HepG2 (cell line): Measurements from ENCODE around the gene CALCA. TPM values are rescaled to one million over a fixed set of nuclear protein-coding genes. Genes with fewer than 3 reads are reported as not detected.

ENCODE experiments used
- ATF1 ChIP-seq: IDR thresholded peaks from 2 replicates; pipeline ENCODE4 v1.6.1; 2016; ENCODE audit warnings: mild to moderate bottlenecking, control low read depth
- EZH2 ChIP-seq: conservative IDR thresholded peaks from 2 replicates; pipeline ENCODE4 v1.6.1; 2012; ENCODE audit warnings: mild to moderate bottlenecking, low read depth, low read length, moderate library complexity
- JUN ChIP-seq: sonication (generic); formaldehyde crosslinking; IDR thresholded peaks from 2 replicates; pipeline ENCODE4 v1.4.0; 2020; ENCODE audit warnings: mild to moderate bottlenecking, missing genetic modification reagents
- KAT7 ChIP-seq: IDR thresholded peaks from 2 replicates; pipeline ENCODE4 v1.6.1; 2018; ENCODE audit warnings: borderline replicate concordance, missing compliant biosample characterization
- NR2F1 ChIP-seq, 2 experiments: fragments of 450-650 bp in 1 of 2; formaldehyde crosslinking in 1 of 2; IDR thresholded peaks; 2 replicates each; pipeline versions ENCODE4 v1.5.0 to v1.6.1; 2016 to 2020; ENCODE audit warnings: mild to moderate bottlenecking in 1 of 2, missing compliant biosample characterization in 1 of 2, missing genetic modification reagents in 1 of 2, moderate library complexity in 1 of 2
- PAX8 ChIP-seq: sonication (generic); formaldehyde crosslinking; IDR thresholded peaks from 2 replicates; pipeline ENCODE4 v1.8.0; 2022; ENCODE audit warnings: mild to moderate bottlenecking, missing genetic modification reagents, borderline replicate concordance
- POLR2AphosphoS2 ChIP-seq: IDR thresholded peaks from 2 replicates; pipeline ENCODE4 v1.6.1; 2011; ENCODE audit warnings: low read depth, low read length, improper control_type of control experiment
- STAG1 ChIP-seq: sonication (generic); formaldehyde crosslinking; IDR thresholded peaks from 2 replicates; pipeline ENCODE4 v1.4.0; 2020; ENCODE audit warnings: missing genetic modification reagents
- TBX3 ChIP-seq: fragments of 450-650 bp; IDR thresholded peaks from 2 replicates; pipeline ENCODE4 v1.6.1; 2017; ENCODE audit warnings: antibody characterized with exemption, mild to moderate bottlenecking, inconsistent platforms, borderline replicate concordance
- TOE1 ChIP-seq: sonication (generic); formaldehyde crosslinking; IDR thresholded peaks from 2 replicates; pipeline ENCODE4 v1.4.0; 2020; ENCODE audit warnings: mild to moderate bottlenecking, missing genetic modification reagents
- ZBTB43 ChIP-seq: sonication (generic); formaldehyde crosslinking; conservative IDR thresholded peaks from 2 replicates; pipeline ENCODE4 v1.4.0; 2020; ENCODE audit warnings: missing genetic modification reagents
- ZFYVE20 ChIP-seq: sonication (generic); formaldehyde crosslinking; IDR thresholded peaks from 2 replicates; pipeline ENCODE4 v1.8.0; 2023; ENCODE audit warnings: low read depth, mild to moderate bottlenecking, moderate library complexity, missing genetic modification reagents, borderline replicate concordance
- ZNF142 ChIP-seq: sonication (generic); formaldehyde crosslinking; IDR thresholded peaks from 2 replicates; pipeline ENCODE4 v1.4.0; 2020; ENCODE audit warnings: missing genetic modification reagents
- ZNF546 ChIP-seq: sonication (generic); formaldehyde crosslinking; conservative IDR thresholded peaks from 2 replicates; pipeline ENCODE4 v1.8.1; 2023; ENCODE audit warnings: mild to moderate bottlenecking, missing genetic modification reagents
- ZNF607 ChIP-seq: sonication (generic); formaldehyde crosslinking; IDR thresholded peaks from 2 replicates; pipeline ENCODE4 v1.5.1; 2020; ENCODE audit warnings: missing genetic modification reagents, mild to moderate bottlenecking, borderline replicate concordance
- ZNF615 ChIP-seq: sonication (generic); formaldehyde crosslinking; IDR thresholded peaks from 2 replicates; pipeline ENCODE4 v1.5.0; 2020; ENCODE audit warnings: mild to moderate bottlenecking, missing genetic modification reagents, borderline replicate concordance
- ZNF670 ChIP-seq: sonication (generic); formaldehyde crosslinking; IDR thresholded peaks from 2 replicates; pipeline ENCODE4 v1.8.0; 2022; ENCODE audit warnings: mild to moderate bottlenecking, missing genetic modification reagents, borderline replicate concordance
- polyA plus RNA-seq, 8 experiments: library from polyadenylated mRNA; depleted of rRNA in 3 of 8; stranded (reverse) in 7 of 8; unstranded in 1 of 8; fragments of >200 nt; fragmentation: Illumina TruSeq in 4 of 8; extraction: Trizol in 4 of 8; gene quantifications; 2 replicates each; pipeline versions ENCODE4 v1.2.1 to v1.2.3, GENCODE V29; 2011 to 2016; ENCODE audit warnings: low read depth in 4 of 8, missing spikeins in 1 of 8, mixed read lengths in 1 of 8; ENCODE audit not compliant: insufficient read depth in 1 of 8
- total RNA-seq, 5 experiments: library from RNA; depleted of rRNA; stranded (reverse); fragments of >200 nt; fragmentation: Illumina TruSeq; extraction: Trizol; gene quantifications; 2 replicates each; pipeline ENCODE4 v1.2.3, GENCODE V29; 2016; ENCODE audit warnings: low read depth in 1 of 5
- TF ChIP-seq, protein P1 (sequence below): sonication (generic); formaldehyde crosslinking; IDR thresholded peaks from 2 replicates; pipeline ENCODE4 v1.5.0; 2020; ENCODE audit warnings: missing genetic modification reagents
- TF ChIP-seq, protein P2 (sequence below): sonication (generic); formaldehyde crosslinking; IDR thresholded peaks from 2 replicates; pipeline ENCODE4 v1.5.1; 2020; ENCODE audit warnings: missing genetic modification reagents, mild to moderate bottlenecking, borderline replicate concordance

Gene CALCA
- total and polyA plus RNA-seq, 2 of the 13 experiments (the other 11 are each of a cell fraction or from before 2014, with no cell fraction given) = not detected

DNA sequence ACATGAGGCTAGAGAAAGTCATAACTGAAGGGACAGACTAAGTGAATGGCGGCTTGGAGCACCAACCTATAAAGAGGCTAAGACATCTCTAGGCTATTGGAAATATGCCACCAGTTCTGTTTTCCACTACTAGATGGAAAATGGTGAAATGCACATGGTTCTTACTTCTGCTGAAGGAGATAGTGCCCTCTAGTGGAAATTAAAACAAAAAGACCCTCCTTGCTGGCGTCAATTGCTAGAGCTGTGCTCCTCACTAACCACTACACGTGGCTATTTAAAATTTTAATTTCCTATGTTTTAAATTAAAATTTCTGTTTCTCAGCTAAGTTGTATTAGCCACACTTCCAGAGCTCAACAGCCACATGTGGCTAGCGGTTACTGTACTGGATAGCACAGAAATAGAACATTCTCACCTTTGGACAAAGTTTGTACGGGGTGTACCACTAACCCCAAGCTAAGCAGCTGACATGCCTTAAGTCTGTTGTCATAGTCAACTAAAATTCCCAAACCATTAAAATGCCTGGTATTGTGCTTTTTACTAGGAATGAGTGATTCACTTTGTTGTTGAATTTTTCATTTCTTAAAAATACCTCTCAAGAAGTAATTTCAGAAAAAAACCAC, 34.1 kb upstream of the CALCA start (continued):
- TF ChIP-seq ZBTB43 (CRISPR knock-in tag) = no peak
- TF ChIP-seq ZNF607 (CRISPR knock-in tag) = no peak
- TF ChIP-seq PAX8 (CRISPR knock-in tag) = no peak
- TF ChIP-seq ZNF670 (CRISPR knock-in tag) = no peak
- no peak for TF ChIP-seq ZFYVE20 (CRISPR knock-in tag)
- no peak for TF ChIP-seq ZNF615 (CRISPR knock-in tag)
- no peak for TF ChIP-seq ZNF546
- no peak for TF ChIP-seq TBX3
- no peak for TF ChIP-seq TOE1 (CRISPR knock-in tag)
- TF ChIP-seq, protein P1, sequence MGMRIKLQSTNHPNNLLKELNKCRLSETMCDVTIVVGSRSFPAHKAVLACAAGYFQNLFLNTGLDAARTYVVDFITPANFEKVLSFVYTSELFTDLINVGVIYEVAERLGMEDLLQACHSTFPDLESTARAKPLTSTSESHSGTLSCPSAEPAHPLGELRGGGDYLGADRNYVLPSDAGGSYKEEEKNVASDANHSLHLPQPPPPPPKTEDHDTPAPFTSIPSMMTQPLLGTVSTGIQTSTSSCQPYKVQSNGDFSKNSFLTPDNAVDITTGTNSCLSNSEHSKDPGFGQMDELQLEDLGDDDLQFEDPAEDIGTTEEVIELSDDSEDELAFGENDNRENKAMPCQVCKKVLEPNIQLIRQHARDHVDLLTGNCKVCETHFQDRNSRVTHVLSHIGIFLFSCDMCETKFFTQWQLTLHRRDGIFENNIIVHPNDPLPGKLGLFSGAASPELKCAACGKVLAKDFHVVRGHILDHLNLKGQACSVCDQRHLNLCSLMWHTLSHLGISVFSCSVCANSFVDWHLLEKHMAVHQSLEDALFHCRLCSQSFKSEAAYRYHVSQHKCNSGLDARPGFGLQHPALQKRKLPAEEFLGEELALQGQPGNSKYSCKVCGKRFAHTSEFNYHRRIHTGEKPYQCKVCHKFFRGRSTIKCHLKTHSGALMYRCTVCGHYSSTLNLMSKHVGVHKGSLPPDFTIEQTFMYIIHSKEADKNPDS (CRISPR knock-in tag) = no peak
- TF ChIP-seq, protein P2, sequence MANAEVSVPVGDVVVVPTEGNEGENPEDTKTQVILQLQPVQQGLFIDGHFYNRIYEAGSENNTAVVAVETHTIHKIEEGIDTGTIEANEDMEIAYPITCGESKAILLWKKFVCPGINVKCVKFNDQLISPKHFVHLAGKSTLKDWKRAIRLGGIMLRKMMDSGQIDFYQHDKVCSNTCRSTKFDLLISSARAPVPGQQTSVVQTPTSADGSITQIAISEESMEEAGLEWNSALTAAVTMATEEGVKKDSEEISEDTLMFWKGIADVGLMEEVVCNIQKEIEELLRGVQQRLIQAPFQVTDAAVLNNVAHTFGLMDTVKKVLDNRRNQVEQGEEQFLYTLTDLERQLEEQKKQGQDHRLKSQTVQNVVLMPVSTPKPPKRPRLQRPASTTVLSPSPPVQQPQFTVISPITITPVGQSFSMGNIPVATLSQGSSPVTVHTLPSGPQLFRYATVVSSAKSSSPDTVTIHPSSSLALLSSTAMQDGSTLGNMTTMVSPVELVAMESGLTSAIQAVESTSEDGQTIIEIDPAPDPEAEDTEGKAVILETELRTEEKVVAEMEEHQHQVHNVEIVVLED = no peak
- no peak for TF ChIP-seq ZNF142
- no peak for TF ChIP-seq EZH2
- no peak for TF ChIP-seq KAT7 (CRISPR knock-in tag)
- TF ChIP-seq ATF1 = no peak
- TF ChIP-seq STAG1 (CRISPR knock-in tag) = peak; percentile 54
- TF ChIP-seq NR2F1 (CRISPR knock-in tag; IDR thresholded peaks at IDR 0.05) = no peak
- no peak for TF ChIP-seq POLR2AphosphoS2
- TF ChIP-seq JUN (CRISPR knock-in tag) = no peak
